NB4 (cell line): ENCODE results near the gene TAF1A.

Source experiments
- POLR2A ChIP-seq: IDR thresholded peaks from 2 replicates; pipeline ENCODE4 v1.6.1; 2011; ENCODE audit warnings: mild to moderate bottlenecking; ENCODE audit not compliant: insufficient read length; ENCODE audit errors: extremely low read depth
- TF ChIP-seq, protein P1 (sequence below): IDR thresholded peaks from one replicate; pipeline ENCODE4 v1.5.1; 2012; ENCODE audit warnings: low read depth, low read length
- TF ChIP-seq, protein P2 (sequence below): IDR thresholded peaks from 2 replicates; pipeline ENCODE4 v1.6.1; 2011; ENCODE audit warnings: low read depth, low read length

DNA sequence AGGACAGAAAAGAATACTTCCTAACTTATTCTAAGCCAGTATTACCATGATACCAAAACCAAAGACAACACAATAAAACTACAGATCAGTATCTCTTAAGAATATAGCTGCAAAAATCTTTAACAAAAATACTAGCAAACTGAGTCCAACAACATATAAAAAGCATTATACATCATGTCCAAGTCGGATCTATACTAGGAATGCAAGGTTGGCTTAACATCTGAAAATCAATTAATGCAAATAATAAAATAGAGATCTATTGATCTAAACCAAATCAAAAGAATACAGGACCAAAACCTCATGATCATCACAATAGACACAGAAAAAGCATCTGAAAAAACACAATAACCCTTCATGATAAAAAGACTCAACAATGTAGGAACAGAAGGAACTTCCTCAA is 18.9 kb downstream of the TAF1A start:
- TF ChIP-seq POLR2A: no peak
- TF ChIP-seq, protein P1, sequence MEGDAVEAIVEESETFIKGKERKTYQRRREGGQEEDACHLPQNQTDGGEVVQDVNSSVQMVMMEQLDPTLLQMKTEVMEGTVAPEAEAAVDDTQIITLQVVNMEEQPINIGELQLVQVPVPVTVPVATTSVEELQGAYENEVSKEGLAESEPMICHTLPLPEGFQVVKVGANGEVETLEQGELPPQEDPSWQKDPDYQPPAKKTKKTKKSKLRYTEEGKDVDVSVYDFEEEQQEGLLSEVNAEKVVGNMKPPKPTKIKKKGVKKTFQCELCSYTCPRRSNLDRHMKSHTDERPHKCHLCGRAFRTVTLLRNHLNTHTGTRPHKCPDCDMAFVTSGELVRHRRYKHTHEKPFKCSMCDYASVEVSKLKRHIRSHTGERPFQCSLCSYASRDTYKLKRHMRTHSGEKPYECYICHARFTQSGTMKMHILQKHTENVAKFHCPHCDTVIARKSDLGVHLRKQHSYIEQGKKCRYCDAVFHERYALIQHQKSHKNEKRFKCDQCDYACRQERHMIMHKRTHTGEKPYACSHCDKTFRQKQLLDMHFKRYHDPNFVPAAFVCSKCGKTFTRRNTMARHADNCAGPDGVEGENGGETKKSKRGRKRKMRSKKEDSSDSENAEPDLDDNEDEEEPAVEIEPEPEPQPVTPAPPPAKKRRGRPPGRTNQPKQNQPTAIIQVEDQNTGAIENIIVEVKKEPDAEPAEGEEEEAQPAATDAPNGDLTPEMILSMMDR: no peak
- TF ChIP-seq, protein P2, sequence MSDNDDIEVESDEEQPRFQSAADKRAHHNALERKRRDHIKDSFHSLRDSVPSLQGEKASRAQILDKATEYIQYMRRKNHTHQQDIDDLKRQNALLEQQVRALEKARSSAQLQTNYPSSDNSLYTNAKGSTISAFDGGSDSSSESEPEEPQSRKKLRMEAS: no peak
